ENCODE data around the gene MMP14. TPM values are rescaled to one million over a fixed set of nuclear protein-coding genes. Genes with fewer than 3 reads are reported as not detected.

The MMP14 gene
- total and polyA plus RNA-seq, 2 of the 13 experiments (the other 11 are each of a cell fraction or from before 2014, with no cell fraction given): 5.2 to 9.8 TPM

DNA sequence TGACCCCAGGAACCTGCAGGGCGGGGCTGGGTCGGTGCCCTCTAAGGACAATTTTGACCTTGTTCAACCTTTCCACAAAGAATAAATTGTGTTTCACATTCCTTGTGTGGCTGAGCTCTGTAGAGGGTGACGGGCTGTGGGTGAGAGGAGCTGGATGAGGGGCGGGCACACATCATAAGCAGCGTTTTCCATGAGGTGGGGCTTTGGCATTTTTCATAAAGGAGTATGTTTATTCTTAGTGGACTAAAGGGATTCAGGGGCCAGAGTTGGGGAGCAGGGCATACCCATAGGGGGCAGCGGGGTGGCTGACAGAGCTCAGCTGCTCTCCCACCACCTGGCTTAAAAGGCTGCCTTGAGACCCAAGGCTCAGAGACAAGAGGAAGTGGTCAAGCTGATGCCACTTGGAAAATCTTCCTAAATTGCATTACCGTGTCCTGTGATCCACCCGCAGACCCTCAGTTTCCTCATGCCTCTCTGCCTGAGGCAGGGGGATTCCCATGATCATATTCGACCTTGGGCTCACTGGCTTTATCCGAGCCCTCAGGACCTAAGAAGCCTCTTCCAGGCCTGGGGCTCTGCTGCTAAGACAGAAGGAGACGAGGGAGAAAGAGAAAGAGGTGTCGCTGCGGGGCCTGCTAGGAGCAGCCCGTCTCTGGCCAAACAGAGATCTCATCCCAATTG, 11.4 kb downstream of the MMP14 start (continued):
- TF ChIP-seq, protein P1, sequence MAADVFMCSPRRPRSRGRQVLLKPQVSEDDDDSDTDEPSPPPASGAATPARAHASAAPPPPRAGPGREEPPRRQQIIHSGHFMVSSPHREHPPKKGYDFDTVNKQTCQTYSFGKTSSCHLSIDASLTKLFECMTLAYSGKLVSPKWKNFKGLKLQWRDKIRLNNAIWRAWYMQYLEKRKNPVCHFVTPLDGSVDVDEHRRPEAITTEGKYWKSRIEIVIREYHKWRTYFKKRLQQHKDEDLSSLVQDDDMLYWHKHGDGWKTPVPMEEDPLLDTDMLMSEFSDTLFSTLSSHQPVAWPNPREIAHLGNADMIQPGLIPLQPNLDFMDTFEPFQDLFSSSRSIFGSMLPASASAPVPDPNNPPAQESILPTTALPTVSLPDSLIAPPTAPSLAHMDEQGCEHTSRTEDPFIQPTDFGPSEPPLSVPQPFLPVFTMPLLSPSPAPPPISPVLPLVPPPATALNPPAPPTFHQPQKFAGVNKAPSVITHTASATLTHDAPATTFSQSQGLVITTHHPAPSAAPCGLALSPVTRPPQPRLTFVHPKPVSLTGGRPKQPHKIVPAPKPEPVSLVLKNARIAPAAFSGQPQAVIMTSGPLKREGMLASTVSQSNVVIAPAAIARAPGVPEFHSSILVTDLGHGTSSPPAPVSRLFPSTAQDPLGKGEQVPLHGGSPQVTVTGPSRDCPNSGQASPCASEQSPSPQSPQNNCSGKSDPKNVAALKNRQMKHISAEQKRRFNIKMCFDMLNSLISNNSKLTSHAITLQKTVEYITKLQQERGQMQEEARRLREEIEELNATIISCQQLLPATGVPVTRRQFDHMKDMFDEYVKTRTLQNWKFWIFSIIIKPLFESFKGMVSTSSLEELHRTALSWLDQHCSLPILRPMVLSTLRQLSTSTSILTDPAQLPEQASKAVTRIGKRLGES (CRISPR knock-in tag; IDR thresholded peaks at IDR 0.05; ENCODE audit: borderline replicate concordance): no peak
- no peak for TF ChIP-seq TEAD3 (CRISPR knock-in tag; optimal IDR thresholded peaks at IDR 0.05; ENCODE audit: borderline replicate concordance)
- TF ChIP-seq HOXA9 (CRISPR knock-in tag; IDR thresholded peaks at IDR 0.05; ENCODE audit: borderline replicate concordance): no peak
- TF ChIP-seq, protein P2, sequence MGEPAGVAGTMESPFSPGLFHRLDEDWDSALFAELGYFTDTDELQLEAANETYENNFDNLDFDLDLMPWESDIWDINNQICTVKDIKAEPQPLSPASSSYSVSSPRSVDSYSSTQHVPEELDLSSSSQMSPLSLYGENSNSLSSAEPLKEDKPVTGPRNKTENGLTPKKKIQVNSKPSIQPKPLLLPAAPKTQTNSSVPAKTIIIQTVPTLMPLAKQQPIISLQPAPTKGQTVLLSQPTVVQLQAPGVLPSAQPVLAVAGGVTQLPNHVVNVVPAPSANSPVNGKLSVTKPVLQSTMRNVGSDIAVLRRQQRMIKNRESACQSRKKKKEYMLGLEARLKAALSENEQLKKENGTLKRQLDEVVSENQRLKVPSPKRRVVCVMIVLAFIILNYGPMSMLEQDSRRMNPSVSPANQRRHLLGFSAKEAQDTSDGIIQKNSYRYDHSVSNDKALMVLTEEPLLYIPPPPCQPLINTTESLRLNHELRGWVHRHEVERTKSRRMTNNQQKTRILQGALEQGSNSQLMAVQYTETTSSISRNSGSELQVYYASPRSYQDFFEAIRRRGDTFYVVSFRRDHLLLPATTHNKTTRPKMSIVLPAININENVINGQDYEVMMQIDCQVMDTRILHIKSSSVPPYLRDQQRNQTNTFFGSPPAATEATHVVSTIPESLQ (CRISPR knock-in tag; conservative IDR thresholded peaks at IDR 0.05): no peak
- TF ChIP-seq, protein P3, sequence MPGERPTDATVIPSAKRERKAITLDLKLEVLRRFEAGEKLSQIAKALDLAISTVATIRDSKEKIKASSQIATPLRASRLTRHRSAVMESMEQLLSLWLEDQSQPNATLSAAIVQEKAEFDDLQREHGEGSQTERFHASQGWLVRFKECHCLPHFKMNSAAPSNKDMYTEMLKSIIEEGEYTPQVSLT (CRISPR knock-in tag; IDR thresholded peaks at IDR 0.05; ENCODE audit: borderline replicate concordance, low read depth): no peak
- TF ChIP-seq, protein P4, sequence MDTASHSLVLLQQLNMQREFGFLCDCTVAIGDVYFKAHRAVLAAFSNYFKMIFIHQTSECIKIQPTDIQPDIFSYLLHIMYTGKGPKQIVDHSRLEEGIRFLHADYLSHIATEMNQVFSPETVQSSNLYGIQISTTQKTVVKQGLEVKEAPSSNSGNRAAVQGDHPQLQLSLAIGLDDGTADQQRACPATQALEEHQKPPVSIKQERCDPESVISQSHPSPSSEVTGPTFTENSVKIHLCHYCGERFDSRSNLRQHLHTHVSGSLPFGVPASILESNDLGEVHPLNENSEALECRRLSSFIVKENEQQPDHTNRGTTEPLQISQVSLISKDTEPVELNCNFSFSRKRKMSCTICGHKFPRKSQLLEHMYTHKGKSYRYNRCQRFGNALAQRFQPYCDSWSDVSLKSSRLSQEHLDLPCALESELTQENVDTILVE (CRISPR knock-in tag; IDR thresholded peaks at IDR 0.05): no peak
- no peak for TF ChIP-seq ZNF329 (CRISPR knock-in tag; IDR thresholded peaks at IDR 0.05; ENCODE audit: low read depth)
- TF ChIP-seq ZNF253 (CRISPR knock-in tag; IDR thresholded peaks at IDR 0.05; ENCODE audit: borderline replicate concordance): no peak
- TF ChIP-seq ZNF556 (CRISPR knock-in tag; IDR thresholded peaks at IDR 0.05; ENCODE audit: borderline replicate concordance): no peak
- no peak for TF ChIP-seq ZMAT3 (CRISPR knock-in tag; conservative IDR thresholded peaks at IDR 0.05)
- peak; percentile 73 for TF ChIP-seq CREB1 (IDR thresholded peaks at IDR 0.05)
- TF ChIP-seq CREB1 (CRISPR knock-in tag; IDR thresholded peaks at IDR 0.05): no peak
- TF ChIP-seq HOXA5 (CRISPR knock-in tag; IDR thresholded peaks at IDR 0.05): no peak
- TF ChIP-seq RXRA (CRISPR knock-in tag; IDR thresholded peaks at IDR 0.05): 0 out of 2 replicates have a peak, but pooled peaks have one; percentile 13
- no peak for TF ChIP-seq FOXA3 (CRISPR knock-in tag; IDR thresholded peaks at IDR 0.05)
- TF ChIP-seq ZNF569 (CRISPR knock-in tag; IDR thresholded peaks at IDR 0.05; ENCODE audit: borderline replicate concordance): no peak
- TF ChIP-seq, protein P5, sequence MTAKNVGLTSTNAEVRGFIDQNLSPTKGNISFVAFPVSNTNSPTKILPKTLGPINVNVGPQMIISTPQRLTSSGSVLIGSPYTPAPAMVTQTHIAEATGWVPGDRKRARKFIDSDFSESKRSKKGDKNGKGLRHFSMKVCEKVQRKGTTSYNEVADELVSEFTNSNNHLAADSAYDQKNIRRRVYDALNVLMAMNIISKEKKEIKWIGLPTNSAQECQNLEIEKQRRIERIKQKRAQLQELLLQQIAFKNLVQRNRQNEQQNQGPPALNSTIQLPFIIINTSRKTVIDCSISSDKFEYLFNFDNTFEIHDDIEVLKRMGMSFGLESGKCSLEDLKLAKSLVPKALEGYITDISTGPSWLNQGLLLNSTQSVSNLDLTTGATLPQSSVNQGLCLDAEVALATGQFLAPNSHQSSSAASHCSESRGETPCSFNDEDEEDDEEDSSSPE (CRISPR knock-in tag; IDR thresholded peaks at IDR 0.05): no peak
- TF ChIP-seq, protein P6, sequence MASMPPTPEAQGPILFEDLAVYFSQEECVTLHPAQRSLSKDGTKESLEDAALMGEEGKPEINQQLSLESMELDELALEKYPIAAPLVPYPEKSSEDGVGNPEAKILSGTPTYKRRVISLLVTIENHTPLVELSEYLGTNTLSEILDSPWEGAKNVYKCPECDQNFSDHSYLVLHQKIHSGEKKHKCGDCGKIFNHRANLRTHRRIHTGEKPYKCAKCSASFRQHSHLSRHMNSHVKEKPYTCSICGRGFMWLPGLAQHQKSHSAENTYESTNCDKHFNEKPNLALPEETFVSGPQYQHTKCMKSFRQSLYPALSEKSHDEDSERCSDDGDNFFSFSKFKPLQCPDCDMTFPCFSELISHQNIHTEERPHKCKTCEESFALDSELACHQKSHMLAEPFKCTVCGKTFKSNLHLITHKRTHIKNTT (CRISPR knock-in tag; IDR thresholded peaks at IDR 0.05): no peak
- no peak for TF ChIP-seq ZNF547 (CRISPR knock-in tag; IDR thresholded peaks at IDR 0.05)
- 0 out of 2 replicates have a peak, but pooled peaks have one; percentile 18 for TF ChIP-seq ZNF501 (CRISPR knock-in tag; IDR thresholded peaks at IDR 0.05)
- TF ChIP-seq ZFP62 (CRISPR knock-in tag; IDR thresholded peaks at IDR 0.05): no peak
- TF ChIP-seq HDAC2 (CRISPR knock-in tag; IDR thresholded peaks at IDR 0.05): no peak
